Nucleus accumbens (tissue), 56 donors: ENCODE data around the gene PLA2G2F.

ENCODE experiments used
- DNase-seq, 56 donors: peaks; one replicate each; lab custom pipeline; 2025; lab: John Stamatoyannopoulos, UW

Gene PLA2G2F

GRCh38 chr1:20187103-20187812, 48.1 kb downstream of the PLA2G2F start:
- DNase-seq, result peak in 18 of 56 donors; percentile 10 to 70 (median 33)

GRCh38 chr1:20187813-20188454, 48.8 kb downstream of the PLA2G2F start:
- DNase-seq, result peak in 10 of 56 donors; percentile 4 to 70 (median 22)

GRCh38 chr1:20188455-20188817, 49.3 kb downstream of the PLA2G2F start:
- DNase-seq, result no peak

GRCh38 chr1:20189664-20190063, 50.5 kb downstream of the PLA2G2F start:
- no peak for DNase-seq

- DNase-seq, result no peak
Observed at GRCh38 chr1:20190256-20191160, 51.4 kb downstream of the PLA2G2F start.

- DNase-seq, result peak in 1 of 56 donors; percentile 8
Observed at GRCh38 chr1:20191266-20191825, 52.2 kb downstream of the PLA2G2F start.

- DNase-seq, result no peak
Observed at GRCh38 chr1:20192364-20192763, 53.2 kb downstream of the PLA2G2F start.

- DNase-seq, result peak in 2 of 56 donors; percentile 20 to 28
Observed at GRCh38 chr1:20192871-20193411, 53.8 kb downstream of the PLA2G2F start.

GRCh38 chr1:20194224-20194623, 55.1 kb downstream of the PLA2G2F start:
- DNase-seq, result no peak

GRCh38 chr1:20194757-20195461, 55.8 kb downstream of the PLA2G2F start:
- peak in 28 of 56 donors; percentile 2 to 73 (median 26) for DNase-seq

- DNase-seq, result no peak
Observed at GRCh38 chr1:20195462-20195780, 56.3 kb downstream of the PLA2G2F start.

- no peak for DNase-seq
Observed at GRCh38 chr1:20197329-20197791, 58.2 kb downstream of the PLA2G2F start.

- DNase-seq, result no peak
Observed at GRCh38 chr1:20198296-20198695, 59.2 kb downstream of the PLA2G2F start.

GRCh38 chr1:20198918-20199317, 59.8 kb downstream of the PLA2G2F start:
- DNase-seq, result no peak

- DNase-seq, result no peak
Observed at GRCh38 chr1:20199403-20199802, 60.3 kb downstream of the PLA2G2F start.

GRCh38 chr1:20199840-20200239, 60.7 kb downstream of the PLA2G2F start:
- no peak for DNase-seq
